HG03439 (cell line): ENCODE data around the gene SEMA3D.

ENCODE experiments used
- ATAC-seq: cut with Tn5 transposase; IDR thresholded peaks from one replicate; pipeline ENCODE4 v1.9.1; 2021; ENCODE audit warnings: mild to moderate bottlenecking, moderate library complexity; ENCODE audit not compliant: unreplicated experiment

The SEMA3D gene

DNA sequence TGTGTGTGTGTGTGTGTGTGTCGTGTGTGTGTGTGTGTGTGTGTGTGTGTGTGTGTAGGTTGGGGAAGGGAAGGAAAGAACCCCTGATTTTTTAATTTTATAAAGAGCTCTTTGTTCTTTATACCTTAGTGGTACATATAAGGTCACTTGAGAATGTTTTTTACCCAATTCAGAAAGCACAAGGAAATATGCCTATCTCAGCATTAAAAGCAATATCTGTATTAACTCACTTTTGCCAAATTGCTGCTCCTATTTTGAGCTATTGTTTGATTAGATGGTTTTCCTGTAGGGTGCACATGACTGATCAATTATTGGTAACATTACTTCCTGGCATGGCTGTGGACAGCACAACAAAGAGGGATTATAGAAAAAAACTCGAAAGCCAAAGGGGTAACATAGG is 60.5 kb downstream of the SEMA3D start:
- no peak for ATAC-seq

DNA sequence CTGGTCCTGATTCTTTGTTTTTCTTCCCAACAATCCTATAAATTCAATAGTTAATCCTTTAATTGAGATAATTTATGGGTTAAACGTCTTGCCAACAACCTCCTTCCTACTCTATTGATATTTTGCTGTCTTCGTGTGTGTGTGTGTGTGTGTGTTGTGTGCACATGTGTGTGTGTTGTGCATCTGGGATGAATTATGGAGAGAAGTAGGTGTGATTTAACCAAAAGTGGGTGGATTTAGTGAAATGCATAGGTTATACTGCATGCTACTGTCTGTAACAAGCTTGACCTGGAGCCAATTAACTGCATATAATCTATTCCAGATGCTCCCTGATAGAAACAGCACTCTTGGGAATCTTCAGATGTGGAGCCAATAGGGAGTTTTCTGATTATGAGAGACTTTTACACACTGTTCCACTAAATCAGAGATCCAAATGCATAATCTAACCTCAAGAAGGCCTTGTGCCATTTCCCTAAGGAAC is 61.2 kb downstream of the SEMA3D start:
- ATAC-seq = no peak

DNA sequence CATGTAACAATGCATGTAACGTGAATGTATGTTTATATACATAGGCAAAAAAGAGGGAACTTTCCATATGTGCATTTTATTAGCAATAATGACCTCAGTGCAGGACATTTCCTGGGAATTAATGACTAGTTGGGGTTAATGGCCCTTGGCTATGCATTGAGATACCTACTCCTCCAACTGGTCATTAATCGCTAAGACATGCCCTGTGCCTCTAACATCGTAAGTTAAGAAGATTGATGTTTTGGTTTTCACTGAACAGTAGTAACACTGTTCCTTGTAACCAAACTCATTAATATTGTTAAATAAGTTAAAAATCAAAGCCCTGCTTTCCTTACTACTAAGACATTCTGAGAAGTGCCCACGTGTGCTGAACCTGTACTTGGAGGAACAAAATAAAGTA is 61.7 kb downstream of the SEMA3D start:
- ATAC-seq = no peak

DNA sequence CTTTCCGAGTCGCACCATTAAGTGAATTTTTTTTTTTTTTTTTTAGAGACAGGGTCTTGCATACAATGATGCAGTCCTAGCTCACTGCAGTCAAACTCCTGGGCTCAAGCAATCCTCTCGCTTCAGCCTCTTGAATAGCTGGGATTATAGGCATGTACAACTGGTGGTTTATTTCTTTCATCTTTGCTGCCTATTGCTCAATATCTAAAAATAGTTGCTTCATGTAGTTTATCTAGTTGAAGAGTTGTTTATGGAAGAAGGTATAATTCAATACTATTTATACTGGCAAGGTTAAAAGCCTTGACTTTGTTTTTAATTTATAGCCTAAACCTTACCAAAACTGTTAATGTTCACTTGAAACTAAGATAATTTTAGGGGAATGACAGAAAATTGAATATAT is 66.9 kb downstream of the SEMA3D start:
- no peak for ATAC-seq

DNA sequence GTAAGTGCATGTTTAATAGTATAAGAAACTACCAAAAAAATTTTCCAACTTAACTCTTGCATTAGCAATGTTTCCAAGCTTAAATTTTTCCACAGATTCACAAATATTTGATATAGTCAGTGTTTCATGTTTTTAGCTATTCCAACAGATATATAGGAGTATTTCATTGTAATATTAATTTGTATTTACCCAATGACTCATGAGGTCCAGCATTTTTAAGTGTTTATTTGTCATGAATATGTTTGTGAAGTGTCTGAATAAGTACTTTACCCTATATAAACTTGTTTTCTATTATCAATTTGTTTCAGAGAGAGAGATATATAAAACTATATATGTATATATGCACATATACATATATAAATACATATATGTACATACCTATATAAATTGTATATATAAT is 71.0 kb downstream of the SEMA3D start:
- ATAC-seq = no peak

DNA sequence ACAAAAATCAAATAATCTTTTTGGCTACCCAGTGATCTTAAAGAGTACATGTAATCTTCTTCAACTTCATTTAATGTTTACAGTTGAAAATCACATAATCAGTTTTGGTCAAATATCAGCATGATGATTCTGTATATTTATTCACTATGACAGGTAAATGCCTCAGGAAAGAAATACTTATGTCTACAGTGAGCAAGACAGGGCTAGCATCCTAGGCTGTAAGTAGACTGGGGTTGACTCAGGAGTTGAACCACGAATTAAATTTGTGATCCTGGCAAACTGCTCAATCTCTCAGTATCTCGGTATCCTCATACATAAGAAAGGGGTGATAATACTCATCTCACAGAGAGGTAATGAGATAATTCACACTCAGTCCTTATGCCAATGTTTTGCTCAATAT is 71.8 kb downstream of the SEMA3D start:
- ATAC-seq = no peak

DNA sequence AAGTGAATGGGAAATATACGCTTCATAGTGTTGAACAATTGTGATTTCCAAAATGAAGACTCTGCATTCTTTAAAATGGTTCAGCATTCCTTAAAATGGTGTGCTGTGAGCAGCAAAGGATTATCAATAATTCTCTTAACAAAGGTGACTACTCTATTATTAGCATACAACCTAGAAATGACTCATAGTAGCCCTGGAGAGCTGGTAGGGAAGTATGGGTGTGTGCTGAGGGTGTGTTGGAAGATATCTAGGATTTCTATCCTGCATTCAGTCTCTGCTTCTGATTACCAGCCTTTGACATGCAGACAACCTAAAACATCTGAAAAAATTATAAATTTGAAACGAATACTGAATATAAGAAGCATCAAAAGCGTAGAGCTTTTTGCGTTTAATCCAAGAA is 72.5 kb downstream of the SEMA3D start:
- no peak for ATAC-seq

DNA sequence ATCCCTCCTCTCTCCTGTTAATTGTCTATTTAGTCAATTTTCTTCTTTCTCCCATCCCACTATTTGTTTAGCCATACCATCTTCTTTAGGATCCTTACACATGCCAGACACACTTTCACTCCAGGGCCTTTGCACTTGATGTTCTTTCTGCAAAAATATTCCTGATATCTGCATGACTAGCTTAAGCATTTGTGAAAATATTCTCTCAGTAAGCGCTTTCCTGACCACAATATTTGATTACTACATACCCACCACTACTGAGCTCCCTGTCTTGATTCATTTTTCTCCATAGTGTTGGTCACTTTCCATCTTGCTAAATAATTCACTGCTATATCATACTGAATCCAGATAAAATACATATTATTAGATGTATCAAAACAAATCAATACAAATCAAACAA is 75.1 kb downstream of the SEMA3D start:
- ATAC-seq = no peak

DNA sequence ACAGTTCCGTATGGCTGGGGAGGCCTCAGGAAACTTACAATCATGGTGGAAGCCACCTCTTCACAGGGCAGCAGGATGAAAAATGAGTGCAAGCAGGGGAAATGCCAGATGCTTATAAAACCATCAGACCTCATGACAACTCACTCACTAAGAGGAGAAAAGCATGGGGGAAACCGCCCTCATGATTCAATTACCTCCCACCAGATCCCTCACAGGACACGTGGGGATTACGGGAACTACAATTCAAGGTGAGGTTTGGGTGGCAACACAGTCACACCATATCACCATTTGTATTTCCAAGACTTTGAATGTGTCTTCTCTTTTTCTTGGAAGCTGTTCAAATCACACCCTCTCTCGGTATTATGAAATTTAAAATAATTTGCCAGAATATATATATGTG is 80.1 kb downstream of the SEMA3D start:
- ATAC-seq = no peak

DNA sequence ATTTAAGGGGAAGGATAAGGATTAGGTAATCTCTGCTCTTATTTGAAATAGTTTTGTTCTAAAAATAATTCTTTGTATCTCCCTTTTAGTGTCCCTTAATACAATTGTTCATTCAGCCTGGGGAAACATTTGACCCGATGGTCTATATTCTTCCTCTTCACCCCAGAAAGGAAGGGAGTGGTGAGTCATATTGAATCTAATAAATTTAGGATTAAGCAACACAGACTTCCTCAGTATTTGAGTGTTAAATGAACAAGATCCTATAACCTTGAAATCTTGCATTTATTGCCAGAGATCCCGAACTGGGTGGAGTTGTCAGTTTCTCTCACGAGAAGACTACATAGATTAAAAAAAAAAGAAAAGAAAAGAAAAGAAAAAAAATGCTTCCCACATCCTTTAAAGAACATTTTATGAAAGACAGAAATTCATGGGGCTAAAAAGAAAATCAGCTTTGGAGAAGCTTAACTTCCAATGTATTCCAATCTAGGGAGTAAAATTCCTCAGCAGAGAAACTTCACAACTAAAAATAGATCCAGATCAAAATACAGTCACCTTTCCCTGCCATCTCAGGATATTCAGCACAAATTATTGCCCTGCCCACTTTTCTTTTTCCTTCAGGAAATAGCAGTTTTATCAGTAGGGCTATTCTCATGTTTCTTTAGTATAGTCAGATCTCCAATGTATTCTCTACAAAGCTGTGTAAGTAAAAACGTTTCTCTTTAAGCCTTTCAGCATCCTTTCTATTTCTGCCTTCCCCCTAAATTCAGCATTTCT is 82.2 kb downstream of the SEMA3D start:
- no peak for ATAC-seq

DNA sequence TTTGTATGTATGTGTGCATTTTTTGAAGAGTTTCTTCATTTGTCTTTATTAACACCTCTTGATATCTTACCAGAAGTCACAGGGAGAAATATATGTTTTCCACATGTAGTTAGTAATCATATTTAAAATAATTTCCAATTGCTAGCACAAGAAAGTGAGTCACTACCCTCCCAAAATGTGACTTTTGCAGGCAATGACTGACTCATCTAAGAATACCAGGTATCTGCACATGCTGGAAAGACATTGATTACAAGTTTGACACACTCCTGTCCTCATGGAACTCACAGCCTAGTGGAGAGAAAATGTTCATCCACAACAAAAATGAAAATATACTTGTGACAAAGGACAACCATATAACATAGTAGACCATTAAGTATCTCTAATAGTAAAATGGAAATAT is 82.9 kb downstream of the SEMA3D start:
- ATAC-seq = no peak

DNA sequence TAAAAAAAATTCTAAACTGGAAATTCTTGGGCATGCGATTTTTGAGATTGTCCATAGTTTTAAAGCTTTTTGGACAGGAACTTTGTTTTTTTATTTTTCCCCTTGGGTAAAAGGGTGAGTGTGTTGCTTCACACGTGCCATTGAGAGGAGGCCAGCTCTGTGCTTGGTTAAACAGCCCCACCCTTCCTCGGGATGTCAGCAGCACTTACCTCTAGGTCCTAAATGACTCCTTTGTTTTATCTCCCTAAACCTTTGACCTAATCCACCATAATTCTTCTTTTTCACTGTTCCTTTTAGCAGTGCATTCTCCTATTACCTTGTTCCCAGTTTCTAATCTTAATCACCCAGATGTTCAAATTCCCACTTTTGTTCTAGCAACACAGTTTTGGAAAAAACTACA is 83.5 kb downstream of the SEMA3D start:
- no peak for ATAC-seq

DNA sequence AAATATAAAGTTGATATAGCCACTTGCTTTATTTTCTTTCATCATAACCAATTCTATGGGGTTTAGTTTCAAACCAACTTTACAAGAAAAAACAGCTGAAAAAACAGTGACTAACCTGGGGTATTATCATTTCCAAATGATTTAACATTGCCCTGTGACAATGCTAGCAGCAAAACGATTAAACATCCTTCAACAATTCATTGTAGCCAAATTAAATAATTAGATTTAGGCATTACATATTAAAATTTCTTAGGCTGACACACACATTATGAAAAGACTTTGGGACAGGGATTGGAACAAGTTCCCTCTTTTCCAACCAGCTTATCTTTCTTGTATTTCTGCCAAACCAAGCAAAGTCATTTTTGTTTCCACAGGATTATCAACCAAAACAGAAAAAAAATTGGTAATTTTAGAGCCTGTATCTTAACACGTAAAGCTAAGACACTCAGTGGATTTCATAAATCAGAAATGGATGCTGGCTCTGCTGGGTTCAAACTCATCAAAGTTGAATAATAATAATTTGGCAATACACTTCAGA is 84.0 kb downstream of the SEMA3D start:
- ATAC-seq = no peak

DNA sequence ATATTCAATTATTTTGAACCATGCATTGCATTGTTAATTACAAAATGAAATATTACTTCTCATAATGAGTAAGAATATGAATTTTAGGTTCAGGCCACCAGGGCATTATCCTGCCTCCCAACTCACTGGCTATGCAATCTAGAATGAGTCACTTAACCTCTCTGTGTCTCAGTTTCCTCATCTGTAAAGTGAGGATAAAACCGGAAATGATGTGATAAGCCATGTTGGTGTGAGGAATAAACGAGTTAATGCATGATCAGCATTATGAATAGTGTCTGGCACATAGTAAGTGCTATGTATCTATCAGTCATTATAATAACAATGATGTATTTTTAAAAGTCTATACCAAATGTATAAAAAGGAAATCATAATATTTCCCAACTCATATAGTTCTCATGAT is 85.5 kb downstream of the SEMA3D start:
- ATAC-seq = no peak

DNA sequence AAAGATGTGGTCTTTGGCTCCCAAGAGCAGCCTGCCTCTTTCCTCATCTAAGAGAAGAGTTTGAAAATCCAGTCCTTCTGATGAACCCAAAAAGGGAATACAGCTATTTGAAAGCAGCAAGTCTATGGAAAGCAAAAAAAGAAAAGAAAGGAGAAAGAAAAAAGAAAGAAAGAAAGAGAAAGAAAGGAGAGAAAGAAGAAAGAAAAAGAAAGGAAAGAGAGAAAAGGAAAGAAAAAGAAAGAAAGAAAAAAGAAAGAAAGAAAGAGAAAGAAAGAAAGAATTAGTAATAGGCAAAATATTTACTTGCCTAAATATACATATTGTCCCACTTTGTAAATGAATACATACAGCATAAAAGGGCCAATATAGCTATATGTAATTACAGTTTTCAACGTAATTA is 89.0 kb downstream of the SEMA3D start:
- ATAC-seq = no peak

DNA sequence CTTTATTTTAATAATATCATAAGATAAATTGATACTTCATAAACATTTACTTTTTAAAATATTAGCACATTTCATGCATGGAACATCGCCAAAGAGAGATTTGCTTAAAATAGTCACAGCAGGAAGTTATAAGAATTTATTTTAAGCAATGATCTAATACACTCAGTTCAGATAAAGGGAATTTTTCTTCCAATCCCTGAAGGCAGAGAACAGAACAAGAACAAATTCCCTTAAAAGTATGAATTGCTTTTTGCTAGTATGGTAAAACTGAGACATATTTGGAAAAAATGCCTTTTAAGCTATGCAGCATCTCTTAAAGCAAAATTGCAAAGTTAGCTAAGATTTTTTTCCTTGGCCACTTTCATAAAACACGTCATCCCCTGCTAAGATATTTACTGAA is 91.0 kb downstream of the SEMA3D start:
- no peak for ATAC-seq

DNA sequence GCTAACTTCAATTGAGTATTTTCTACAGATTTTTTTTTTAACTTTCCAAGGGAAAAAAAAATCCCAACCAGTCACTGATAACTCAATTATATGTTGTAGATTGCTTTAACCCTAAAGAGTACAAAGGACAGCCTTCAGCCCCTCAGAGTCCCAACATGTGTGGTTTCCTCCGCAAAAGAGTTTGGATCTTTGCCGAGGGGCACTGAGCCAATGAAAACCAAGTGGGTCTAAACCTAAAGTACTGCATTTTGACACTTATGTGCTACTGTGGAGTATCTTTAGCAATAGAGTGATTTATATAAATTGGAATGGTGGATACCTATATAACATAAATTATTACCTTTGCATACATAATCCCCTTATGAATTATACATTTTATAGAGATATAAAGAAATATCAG is 91.5 kb downstream of the SEMA3D start:
- ATAC-seq = no peak

DNA sequence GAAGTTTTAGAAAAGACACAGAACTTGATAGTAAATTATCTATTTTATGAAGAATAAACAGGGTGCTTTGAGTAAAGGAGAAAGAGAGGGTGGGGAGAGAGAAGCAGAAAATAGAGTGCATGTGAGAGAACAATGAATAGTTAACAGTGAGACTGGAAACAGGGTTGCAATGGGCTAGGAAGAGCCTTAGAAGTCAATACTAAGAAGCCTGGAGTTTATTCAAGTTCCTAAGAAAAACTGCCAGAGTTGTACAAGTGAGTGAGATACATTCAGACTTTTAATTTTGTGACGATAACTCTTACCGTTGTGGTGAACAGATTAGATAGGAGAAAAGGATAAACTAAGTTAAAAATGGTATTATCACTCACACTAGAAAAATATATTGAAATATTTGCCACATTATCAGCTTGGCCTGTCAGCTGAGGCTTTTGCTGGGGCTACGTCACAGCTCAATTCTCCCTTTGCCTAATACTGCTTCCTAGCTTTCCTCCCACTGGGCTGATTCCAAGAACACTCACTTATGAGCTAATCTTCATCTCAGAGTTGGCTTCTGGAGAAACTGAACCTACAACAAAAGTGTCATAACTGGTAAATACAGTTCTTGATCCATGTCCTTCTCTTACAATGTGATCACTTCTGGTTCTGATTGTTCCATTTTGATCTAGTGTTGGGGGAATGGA is 92.7 kb downstream of the SEMA3D start:
- ATAC-seq = no peak

DNA sequence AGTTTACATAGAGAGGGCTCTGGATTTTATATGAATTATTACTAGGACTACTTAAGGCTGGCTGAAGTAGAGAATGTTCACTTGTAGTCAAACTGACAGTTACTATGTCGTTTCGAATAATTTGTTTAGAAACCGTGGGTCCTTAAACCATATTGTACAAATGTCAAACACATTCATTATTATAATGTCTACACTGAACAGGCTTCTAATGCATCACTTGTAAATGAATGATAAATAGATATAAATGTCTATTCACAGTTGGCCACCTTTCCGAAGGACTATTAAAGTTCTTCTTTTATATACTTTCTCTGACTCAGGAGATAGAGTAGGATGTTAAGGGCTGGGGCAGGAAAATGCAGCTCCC is 95.3 kb downstream of the SEMA3D start:
- ATAC-seq = no peak

DNA sequence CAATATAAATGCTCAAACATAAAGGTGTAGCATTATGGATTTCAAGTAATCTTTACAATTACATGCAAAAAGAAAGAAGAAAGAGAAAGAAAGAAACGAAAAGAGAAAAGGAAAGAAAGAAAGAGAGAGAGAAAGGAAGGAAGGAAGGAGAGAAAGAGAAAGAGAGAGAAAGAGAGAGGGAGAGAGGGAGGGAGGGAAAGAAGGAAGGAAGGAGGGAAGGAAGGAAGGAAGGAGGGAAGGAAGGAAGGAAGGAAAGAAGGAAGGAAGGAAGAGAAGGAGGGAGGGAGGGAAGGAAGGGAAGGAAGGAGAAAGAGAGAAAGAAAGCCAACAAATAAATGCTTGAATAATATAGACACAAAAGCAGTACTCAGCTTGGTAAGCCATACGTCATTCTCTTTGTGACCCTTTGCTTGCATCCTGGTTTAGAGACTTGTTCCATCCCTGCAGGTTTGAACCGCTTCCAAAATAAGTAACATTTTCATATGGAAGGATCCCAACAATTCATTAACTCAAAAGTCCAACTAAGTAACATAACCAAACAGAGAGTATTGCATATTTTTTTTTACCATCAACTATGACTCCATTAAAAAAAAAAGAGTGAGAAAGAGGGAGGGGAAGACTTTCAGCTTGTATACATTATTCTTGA is 95.8 kb downstream of the SEMA3D start:
- ATAC-seq = no peak

DNA sequence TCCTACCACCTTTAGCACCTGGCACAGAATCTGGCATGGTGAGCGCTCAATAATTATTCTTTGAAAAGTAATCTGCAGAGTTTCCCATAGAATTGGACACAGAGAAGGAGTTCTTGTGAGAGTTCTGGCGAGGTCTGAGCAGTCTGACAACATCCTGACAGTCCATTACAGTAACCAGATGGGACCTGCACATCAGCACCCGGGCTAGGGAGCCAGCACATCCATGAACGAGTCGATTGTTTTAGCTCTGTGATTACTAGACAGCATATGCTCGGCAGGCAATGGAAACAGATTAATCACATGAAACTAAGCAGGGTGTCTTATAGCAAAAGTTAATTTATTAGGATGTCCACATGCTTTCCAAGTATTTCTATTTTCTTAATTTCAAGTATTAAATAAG is 96.7 kb downstream of the SEMA3D start:
- ATAC-seq = no peak

DNA sequence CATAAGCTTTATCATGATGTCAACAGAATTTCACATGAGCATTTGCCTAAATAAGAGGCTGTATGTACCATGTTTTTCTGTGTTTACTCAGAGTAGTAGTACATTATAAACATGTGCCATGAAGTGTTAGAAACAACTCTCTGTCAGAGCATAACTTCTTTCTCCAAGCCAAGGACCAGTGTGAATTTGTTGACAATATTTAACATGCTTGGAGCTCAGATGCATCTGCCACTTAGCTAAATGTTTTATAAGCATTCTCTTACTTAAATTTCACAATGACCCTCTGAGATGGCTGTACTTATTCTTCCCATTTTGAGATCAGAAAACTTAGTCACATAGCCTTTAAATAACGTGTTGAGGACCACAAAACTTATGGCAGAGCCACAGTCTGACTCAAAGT is 105.0 kb downstream of the SEMA3D start:
- ATAC-seq = no peak
